Thymus (tissue), 11 donors: Measurements from ENCODE around the gene PLCH2. TPM values are rescaled to one million over a fixed set of nuclear protein-coding genes. Genes with fewer than 3 reads are reported as not detected.

Source experiments
- DNase-seq, 9 donors: peaks; one replicate each; pipeline ENCODE4 v3.0.0-alpha.2; 2013; ENCODE audit warnings: low spot score in 9 of 9, low read depth in 6 of 9, missing footprints in 1 of 9
- H3K27ac ChIP-seq, 2 donors: one replicate each; pipeline ENCODE4 v1.5.1; 2013; ENCODE audit warnings: control low read depth in 1 of 2, low read depth in 1 of 2, low read length in 1 of 2, mild to moderate bottlenecking in 1 of 2, moderate library complexity in 1 of 2
- H3K27me3 ChIP-seq, 2 donors: one replicate each; pipeline ENCODE4 v1.5.1; 2013; ENCODE audit warnings: low read length in 1 of 2; ENCODE audit not compliant: control insufficient read depth in 2 of 2, insufficient read depth in 1 of 2
- H3K36me3 ChIP-seq, 2 donors: one replicate each; pipeline ENCODE4 v1.5.1; 2013; ENCODE audit warnings: low read length in 1 of 2, mild to moderate bottlenecking in 1 of 2, moderate library complexity in 1 of 2; ENCODE audit not compliant: control insufficient read depth in 2 of 2, insufficient read depth in 2 of 2
- H3K4me1 ChIP-seq, 2 donors: one replicate each; pipeline ENCODE4 v1.5.1; 2013; ENCODE audit warnings: low read length in 2 of 2; ENCODE audit not compliant: control insufficient read depth in 2 of 2, insufficient read depth in 2 of 2
- H3K4me3 ChIP-seq, 2 donors: one replicate each; pipeline ENCODE4 v1.5.1; 2013; ENCODE audit warnings: low read length in 2 of 2, control low read depth in 1 of 2, mild to moderate bottlenecking in 1 of 2
- H3K9me3 ChIP-seq, 2 donors: one replicate each; pipeline ENCODE4 v1.5.1; 2013; ENCODE audit warnings: low read length in 1 of 2, mild to moderate bottlenecking in 1 of 2; ENCODE audit not compliant: control insufficient read depth in 2 of 2, insufficient read depth in 1 of 2
- WGBS: extraction: QIAGEN DNeasy Blood & Tissue Kit; methylation state at CpG from one replicate; pipeline ENCODE4 v1.1.7; 2013; 5-methylcytosine and 5-hydroxymethylcytosine counted together
- polyA plus RNA-seq: library from polyadenylated mRNA; stranded (reverse); fragments of 200-250 nt; gene quantifications from one replicate; pipeline ENCODE4 v1.2.3, GENCODE V29; 2013
- total RNA-seq: library from RNA; stranded (reverse); fragments of 120-200 nt; gene quantifications from one replicate; pipeline ENCODE4 v1.2.4, GENCODE V29; 2013
- donor health status: healthy.

Gene PLCH2
- total and polyA plus RNA-seq, 2 donors = 0.90 to 34.4 TPM

DNA sequence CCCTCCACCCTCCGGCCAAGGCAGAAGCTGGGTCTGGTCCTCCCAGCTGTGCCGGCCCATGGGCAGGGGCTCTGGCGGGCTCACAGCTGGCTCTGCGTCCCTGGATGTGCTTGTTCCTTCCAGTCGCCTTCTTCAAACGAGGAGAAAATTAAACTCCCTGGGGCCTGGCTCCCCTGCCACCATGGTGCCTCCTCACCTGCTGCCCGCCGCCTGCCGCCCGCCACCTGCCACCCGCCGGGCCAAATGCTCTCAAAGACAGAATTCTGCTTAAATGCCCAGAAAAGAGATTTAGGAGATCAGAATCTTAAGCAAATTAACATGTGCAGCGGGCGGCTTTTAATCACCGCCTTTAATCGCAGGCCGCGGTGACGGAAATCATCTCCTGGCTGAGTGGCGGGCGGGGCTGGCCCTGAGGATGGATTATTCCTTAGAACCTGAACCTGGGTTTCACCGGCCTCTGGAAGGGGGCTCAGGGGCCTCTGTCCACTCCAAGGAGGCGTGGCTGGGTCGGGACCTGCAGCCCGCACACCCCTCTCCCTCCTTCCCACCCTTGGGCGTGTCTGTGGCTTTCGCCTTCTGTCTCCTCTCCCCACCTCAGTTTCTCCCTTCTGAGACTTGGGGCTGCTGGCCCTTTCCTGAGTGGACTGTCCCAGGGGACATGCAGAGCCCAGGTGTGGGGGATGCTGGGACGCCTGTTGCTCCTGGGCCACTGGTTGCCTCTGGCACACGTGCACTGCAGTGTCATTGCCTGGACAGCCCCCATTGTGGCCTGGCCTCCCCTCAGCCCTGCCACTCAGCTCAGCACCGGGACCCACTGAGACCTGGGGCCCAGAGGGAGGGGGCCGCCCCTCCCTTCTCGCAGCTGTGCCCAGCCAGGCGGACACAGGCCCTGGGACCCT lies 10.5 kb upstream of the PLCH2 start:
- WGBS = 89% methylated on average over 33 of the region's 33 CpGs
- H3K36me3 ChIP-seq = no peaks in the 10 kb centered on the region
- no peaks in the 10 kb centered on the region for H3K4me1 ChIP-seq
- H3K9me3 ChIP-seq = no peaks in the 10 kb centered on the region
- H3K27ac ChIP-seq = no peak overlapping the region
- H3K27me3 ChIP-seq = peaks cover 0 to 49% of the 10 kb centered on the region in 2 donors
- no peak overlapping the region for H3K4me3 ChIP-seq
- no peak for DNase-seq

DNA sequence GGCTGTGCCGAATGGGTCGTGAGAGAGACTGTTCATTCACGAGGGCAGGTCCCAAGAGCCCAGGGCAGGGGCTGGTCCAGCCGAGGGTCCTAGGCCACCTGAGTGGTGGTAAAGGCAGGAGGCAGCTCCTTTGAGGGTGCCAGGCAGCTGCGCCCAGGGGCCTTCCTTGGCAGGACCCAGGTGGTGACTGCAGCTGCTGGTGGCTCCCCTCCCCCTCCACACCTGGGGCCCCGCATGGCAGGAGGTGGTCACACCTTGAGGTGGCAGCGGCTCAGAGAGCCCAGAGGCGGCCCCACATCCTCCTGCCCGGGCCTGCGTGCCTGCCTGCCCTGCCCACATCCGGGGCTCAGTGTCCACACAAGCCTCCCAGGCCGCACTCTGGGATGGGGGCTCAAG lies 9.8 kb upstream of the PLCH2 start:
- Histone ChIP-seq H3K36me3 (no peaks in the 10 kb centered on the region), H3K9me3 (no peaks in the 10 kb centered on the region), H3K27me3 (peaks cover 0 to 51% of the 10 kb centered on the region in 2 donors), H3K4me1 (no peaks in the 10 kb centered on the region), H3K4me3 (no peak overlapping the region), H3K27ac (no peak overlapping the region)
- 69% methylated on average over 12 of the region's 12 CpGs for WGBS
- DNase-seq = no peak

DNA sequence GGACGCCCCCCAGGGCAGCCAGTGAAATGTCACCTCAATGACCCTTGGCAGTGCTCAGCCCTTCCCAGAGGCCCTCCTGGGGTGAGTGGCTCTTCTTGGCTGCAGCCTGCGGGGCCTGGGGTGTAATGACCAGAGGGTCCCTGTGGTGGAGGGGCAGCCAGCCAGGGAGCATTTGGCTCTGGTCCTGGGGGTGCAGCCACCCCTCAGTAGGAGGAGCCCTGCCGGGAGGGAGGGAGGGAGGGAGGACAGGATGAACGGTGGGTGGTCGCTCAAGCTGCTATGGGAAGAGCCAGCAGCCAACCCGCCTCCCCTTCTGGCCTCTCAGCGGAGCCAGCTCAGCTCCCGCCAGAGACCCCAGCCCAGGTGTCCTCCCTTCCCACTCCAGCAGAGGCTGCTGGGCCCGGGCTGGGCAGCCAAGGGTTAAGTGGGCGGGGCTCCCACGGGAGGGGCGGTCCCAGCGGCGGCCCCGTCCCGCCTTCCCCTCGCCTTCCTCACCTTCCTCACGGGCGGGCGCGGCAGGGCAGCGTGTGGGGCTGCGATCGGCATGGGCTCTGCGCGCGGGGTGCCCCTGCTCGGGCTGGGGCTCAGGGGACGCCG lies 9.0 kb upstream of the PLCH2 start:
- 13% methylated on average over 30 of the region's 30 CpGs for WGBS
- Histone ChIP-seq H3K9me3 (no peaks in the 10 kb centered on the region), H3K4me3 (no peak overlapping the region), H3K36me3 (no peaks in the 10 kb centered on the region), H3K27ac (no peak overlapping the region), H3K27me3 (peaks cover 0 to 51% of the 10 kb centered on the region in 2 donors), H3K4me1 (no peaks in the 10 kb centered on the region)
- DNase-seq = no peak

DNA sequence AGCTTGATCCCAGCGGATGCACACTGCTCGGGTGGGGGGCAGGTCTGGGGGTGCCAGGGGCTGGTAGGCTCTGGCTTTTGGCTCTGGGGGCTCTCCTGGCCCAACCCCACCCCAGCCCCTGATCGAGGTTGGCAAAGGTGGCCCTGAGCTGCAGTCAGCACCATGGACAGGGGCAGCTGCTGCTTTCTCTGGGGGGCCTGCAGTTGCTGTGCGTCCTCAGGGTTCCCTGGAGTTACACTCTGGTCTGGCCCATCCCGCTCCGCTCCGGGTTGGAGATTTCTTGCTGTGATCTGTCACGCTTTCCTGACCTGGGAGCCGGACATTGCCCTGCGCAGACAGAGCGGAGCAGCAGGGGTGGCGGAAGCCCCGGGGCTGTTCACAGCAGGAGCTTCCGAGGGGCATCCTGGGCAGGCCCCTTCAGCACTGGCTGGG lies 8.0 kb upstream of the PLCH2 start:
- H3K4me1 ChIP-seq = no peaks in the 10 kb centered on the region
- no peak overlapping the region for H3K4me3 ChIP-seq
- no peaks in the 10 kb centered on the region for H3K36me3 ChIP-seq
- H3K27ac ChIP-seq = no peak overlapping the region
- DNase-seq = peak; percentile 11 to 66 (median 31)
- WGBS = 40% methylated on average over 14 of the region's 14 CpGs
- H3K27me3 ChIP-seq = peaks cover 0 to 47% of the 10 kb centered on the region in 2 donors
- H3K9me3 ChIP-seq = no peaks in the 10 kb centered on the region

DNA sequence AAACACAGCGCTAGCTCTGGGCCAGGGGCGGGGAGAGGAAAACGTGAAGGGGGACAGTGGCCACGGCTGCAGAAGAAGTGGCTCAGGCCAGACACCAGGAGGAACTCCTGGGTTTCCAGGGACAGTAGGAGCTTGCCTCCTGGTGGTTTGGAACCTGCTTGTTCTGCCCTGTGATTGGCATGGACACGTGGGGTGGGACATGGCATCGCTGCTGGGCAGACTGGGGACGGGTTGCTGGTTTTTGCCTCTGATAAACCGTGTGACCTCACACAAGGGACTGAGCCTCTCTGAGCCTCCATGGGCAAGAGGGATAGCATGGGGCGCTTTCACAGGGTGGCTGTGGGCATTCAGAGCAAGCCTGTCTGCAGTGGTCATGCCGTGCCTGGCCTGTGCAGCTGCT lies 7.5 kb upstream of the PLCH2 start:
- Histone ChIP-seq H3K36me3 (no peaks in the 10 kb centered on the region), H3K27me3 (peaks cover 0 to 47% of the 10 kb centered on the region in 2 donors), H3K4me1 (no peaks in the 10 kb centered on the region), H3K27ac (no peak overlapping the region), H3K9me3 (no peaks in the 10 kb centered on the region), H3K4me3 (no peak overlapping the region)
- 72% methylated on average over 10 of the region's 10 CpGs for WGBS
- DNase-seq = no peak

DNA sequence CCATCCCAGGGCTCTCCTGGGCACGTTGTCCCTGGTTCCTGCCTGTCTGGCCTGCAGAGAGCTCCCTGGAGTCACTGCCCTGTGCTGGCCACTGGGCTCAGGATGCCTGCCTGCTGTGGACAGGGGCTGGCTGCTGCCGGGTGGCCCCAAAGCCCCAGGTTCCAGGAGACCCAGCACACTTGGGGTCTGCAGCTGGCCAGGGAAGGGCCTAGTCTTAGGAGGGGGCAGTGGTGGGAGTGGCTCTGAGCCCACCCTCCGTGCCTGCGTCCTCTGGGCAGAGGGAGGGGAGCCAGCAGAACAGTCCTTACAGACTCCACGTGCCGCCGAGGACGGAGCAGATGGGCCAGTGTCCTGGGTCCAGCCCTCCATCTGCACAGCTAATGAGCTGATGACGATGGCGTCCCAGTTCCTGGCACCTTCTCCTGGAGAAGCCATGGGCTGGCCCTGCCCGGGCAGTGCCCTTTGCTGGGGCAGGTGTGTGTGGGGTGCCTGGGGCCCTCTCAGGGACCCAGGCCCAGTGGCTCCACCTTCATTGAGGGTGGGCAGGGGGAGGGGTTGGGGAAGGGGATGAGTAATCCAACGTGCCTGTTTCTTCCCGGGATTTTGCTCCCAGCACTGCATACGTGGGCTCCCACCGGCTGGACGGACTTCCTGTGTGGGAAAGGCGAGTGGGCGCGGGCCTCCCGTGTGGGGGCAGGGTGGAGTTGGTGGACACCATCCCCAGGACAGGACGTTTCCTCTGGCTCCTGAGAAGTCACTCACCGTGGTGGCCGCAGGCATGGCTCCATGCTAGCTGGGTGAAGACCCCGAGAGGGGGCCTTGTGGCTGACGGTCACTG lies 6.8 kb upstream of the PLCH2 start:
- Histone ChIP-seq H3K27ac (no peak overlapping the region), H3K27me3 (peaks cover 0 to 41% of the 10 kb centered on the region in 2 donors), H3K36me3 (no peaks in the 10 kb centered on the region), H3K4me1 (no peaks in the 10 kb centered on the region), H3K9me3 (no peaks in the 10 kb centered on the region), H3K4me3 (no peak overlapping the region)
- 78% methylated on average over 25 of the region's 25 CpGs for WGBS
- DNase-seq = no peak

DNA sequence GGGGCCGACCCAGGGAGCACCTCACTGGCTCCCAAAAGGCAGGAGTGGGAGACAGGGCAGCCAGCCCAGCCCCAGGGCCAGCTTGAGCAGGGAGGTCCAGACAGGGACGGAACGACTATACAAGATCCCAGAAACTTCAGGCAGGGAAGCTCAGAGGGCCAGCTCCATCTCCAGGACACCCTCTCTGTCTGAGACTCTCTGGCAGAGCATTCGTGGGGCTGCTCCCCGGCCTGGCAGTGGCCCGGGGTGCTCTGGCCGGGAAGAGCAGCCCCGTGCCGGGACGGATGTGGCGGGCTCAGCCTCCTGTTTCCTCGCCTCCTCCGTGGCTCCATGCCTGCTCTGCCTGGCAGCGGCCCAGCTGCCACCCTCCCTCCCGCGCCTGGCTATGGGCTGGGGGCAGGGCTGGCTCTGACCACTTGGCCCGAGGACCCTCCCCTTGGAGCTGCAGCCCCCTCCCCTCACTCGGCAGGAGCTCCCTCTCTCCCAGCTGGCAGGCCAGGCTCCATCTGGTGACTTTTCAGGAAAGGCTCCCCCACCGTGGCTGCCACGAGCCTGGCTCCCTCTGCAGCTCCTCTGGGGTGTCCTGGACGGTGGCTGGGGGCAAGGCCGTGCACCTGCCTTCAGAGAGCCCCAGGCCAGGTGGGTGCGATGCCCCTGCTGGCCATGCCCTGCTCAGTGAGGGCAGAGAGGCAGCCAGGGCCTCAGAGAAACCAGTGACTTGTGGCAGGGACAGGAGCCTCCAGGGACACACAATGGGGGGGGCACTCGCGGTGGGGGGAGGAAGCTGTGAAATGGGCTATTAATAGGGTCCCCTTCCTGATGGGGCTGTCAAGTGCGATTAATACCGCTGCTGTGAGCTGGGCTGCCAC lies 5.6 kb upstream of the PLCH2 start:
- 44% methylated on average over 27 of the region's 27 CpGs for whole genome bisulfite sequencing
- no peaks in the 10 kb centered on the region for H3K4me1 ChIP-seq
- no peaks in the 10 kb centered on the region for H3K9me3 ChIP-seq
- H3K27ac ChIP-seq = no peak overlapping the region
- DNase-seq = no peak
- peaks cover 0 to 39% of the 10 kb centered on the region in 2 donors for H3K27me3 ChIP-seq
- H3K36me3 ChIP-seq = no peaks in the 10 kb centered on the region
- H3K4me3 ChIP-seq = no peak overlapping the region

DNA sequence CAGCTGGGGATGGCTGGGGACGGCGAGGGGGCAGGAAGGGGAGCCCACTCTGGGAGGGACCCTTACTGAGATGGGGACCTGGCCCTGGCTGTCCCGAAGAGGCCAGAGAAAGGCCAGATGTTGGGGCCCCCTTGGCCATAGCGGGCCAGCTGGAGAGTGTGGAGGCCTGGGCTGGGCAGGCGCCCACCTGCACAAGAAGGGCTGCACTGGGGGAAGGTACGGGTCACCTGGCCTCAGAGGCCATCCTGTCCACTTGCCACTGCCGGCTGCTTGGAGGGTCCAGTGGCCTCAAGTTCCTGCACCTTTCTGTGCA lies 5.0 kb upstream of the PLCH2 start:
- no peak for DNase-seq
- H3K27me3 ChIP-seq = peaks cover 0 to 36% of the 10 kb centered on the region in 2 donors

More for the DNA sequence above, 5.0 kb upstream of the PLCH2 start:
- Histone ChIP-seq H3K4me1 (no peaks in the 10 kb centered on the region), H3K4me3 (no peak overlapping the region), H3K27ac (no peak overlapping the region), H3K36me3 (no peaks in the 10 kb centered on the region), H3K9me3 (peaks cover 0 to 1% of the 10 kb centered on the region in 2 donors)
- WGBS = 79% methylated on average over 7 of the region's 7 CpGs
